ENCODE results near the gene NF1.

The NF1 gene

GRCh38 chr17:31226373-31226772, 131.6 kb downstream of the NF1 start:
- Histone ChIP-seq H3K36me3 (ENCODE audit: control insufficient read depth, insufficient read depth, low read length) (no peaks in the 10 kb centered on the region), H3K4me3 (ENCODE audit: low read length) (no peak overlapping the region), H3K27me3 (ENCODE audit: control insufficient read depth, insufficient read depth, low read length) (no peaks in the 10 kb centered on the region), H3K4me1 (ENCODE audit: control insufficient read depth, insufficient read depth, low read length) (no peaks in the 10 kb centered on the region), H3K9me3 (ENCODE audit: control insufficient read depth, insufficient read depth, low read length) (no peaks in the 10 kb centered on the region), H3K27ac (ENCODE audit: low read length) (no peak overlapping the region)
- WGBS (ENCODE audit: insufficient coverage, insufficient read length): no CpG with 5 or more reads among the region's 5 CpGs
- DNase-seq (ENCODE audit: low read depth, low spot score): no peak

DNA sequence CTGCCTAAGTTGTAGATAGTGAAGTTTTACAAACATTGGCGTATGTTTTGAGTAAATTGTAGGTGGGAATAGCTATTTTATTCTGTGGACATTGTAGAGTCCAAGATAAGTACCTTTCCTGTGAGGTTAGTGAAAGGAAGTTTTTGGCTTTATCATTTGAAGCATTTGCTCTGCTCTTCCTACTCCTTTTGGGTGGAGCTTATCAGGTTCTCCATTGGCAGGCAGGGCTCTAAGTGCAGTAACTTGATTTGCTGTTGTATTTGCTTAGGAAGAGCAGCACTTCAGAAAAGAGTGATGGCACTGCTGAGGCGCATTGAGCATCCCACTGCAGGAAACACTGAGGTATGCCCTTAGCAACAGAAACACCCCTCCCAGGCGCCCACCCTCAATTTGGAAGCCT, 132.2 kb downstream of the NF1 start:
- Histone ChIP-seq H3K4me3 (ENCODE audit: low read length) (no peak overlapping the region), H3K9me3 (ENCODE audit: control insufficient read depth, insufficient read depth, low read length) (no peaks in the 10 kb centered on the region), H3K4me1 (ENCODE audit: control insufficient read depth, insufficient read depth, low read length) (no peaks in the 10 kb centered on the region), H3K27me3 (ENCODE audit: control insufficient read depth, insufficient read depth, low read length) (no peaks in the 10 kb centered on the region), H3K36me3 (ENCODE audit: control insufficient read depth, insufficient read depth, low read length) (no peaks in the 10 kb centered on the region), H3K27ac (ENCODE audit: low read length) (no peak overlapping the region)
- DNase-seq (ENCODE audit: low read depth, low spot score): no peak
- WGBS (ENCODE audit: insufficient coverage, insufficient read length): no CpG with 5 or more reads among the region's 3 CpGs

GRCh38 chr17:31231852-31232251, 137.1 kb downstream of the NF1 start:
- no peaks in the 10 kb centered on the region for H3K4me1 ChIP-seq (ENCODE audit: control insufficient read depth, insufficient read depth, low read length)
- no peaks in the 10 kb centered on the region; the same call in 1 of the 2 replicates for H3K36me3 ChIP-seq (ENCODE audit: control insufficient read depth, insufficient read depth, low read length)
- H3K9me3 ChIP-seq (ENCODE audit: control insufficient read depth, insufficient read depth, low read length): no peaks in the 10 kb centered on the region
- no peak overlapping the region for H3K27ac ChIP-seq (ENCODE audit: low read length)
- no peak for DNase-seq (ENCODE audit: low read depth, low spot score)
- no peaks in the 10 kb centered on the region for H3K27me3 ChIP-seq (ENCODE audit: control insufficient read depth, insufficient read depth, low read length)
- no peak overlapping the region for H3K4me3 ChIP-seq (ENCODE audit: low read length)

- no peaks in the 10 kb centered on the region; the same call in 1 of the 2 replicates for H3K36me3 ChIP-seq (ENCODE audit: control insufficient read depth, insufficient read depth, low read length)
- no CpG with 5 or more reads among the region's 4 CpGs for WGBS (ENCODE audit: insufficient coverage, insufficient read length)
- no peak for DNase-seq (ENCODE audit: low read depth, low spot score)
- H3K27me3 ChIP-seq (ENCODE audit: control insufficient read depth, insufficient read depth, low read length): no peaks in the 10 kb centered on the region
- no peaks in the 10 kb centered on the region for H3K9me3 ChIP-seq (ENCODE audit: control insufficient read depth, insufficient read depth, low read length)
- no peak overlapping the region for H3K27ac ChIP-seq (ENCODE audit: low read length)
- no peak overlapping the region for H3K4me3 ChIP-seq (ENCODE audit: low read length)
- H3K4me1 ChIP-seq (ENCODE audit: control insufficient read depth, insufficient read depth, low read length): no peaks in the 10 kb centered on the region
Observed at GRCh38 chr17:31235110-31235509, 140.3 kb downstream of the NF1 start.

GRCh38 chr17:31236137-31236536, 141.4 kb downstream of the NF1 start:
- Histone ChIP-seq H3K27me3 (ENCODE audit: control insufficient read depth, insufficient read depth, low read length) (no peaks in the 10 kb centered on the region), H3K9me3 (ENCODE audit: control insufficient read depth, insufficient read depth, low read length) (no peaks in the 10 kb centered on the region), H3K27ac (ENCODE audit: low read length) (no peak overlapping the region), H3K36me3 (ENCODE audit: control insufficient read depth, insufficient read depth, low read length) (no peaks in the 10 kb centered on the region; the same call in 1 of the 2 replicates), H3K4me1 (ENCODE audit: control insufficient read depth, insufficient read depth, low read length) (no peaks in the 10 kb centered on the region), H3K4me3 (ENCODE audit: low read length) (no peak overlapping the region)
- WGBS (ENCODE audit: insufficient coverage, insufficient read length): no CpG with 5 or more reads among the region's 3 CpGs
- no peak for DNase-seq (ENCODE audit: low read depth, low spot score)

- Histone ChIP-seq H3K9me3 (ENCODE audit: control insufficient read depth, insufficient read depth, low read length) (no peaks in the 10 kb centered on the region), H3K27ac (ENCODE audit: low read length) (no peak overlapping the region), H3K36me3 (ENCODE audit: control insufficient read depth, insufficient read depth, low read length) (no peaks in the 10 kb centered on the region; the same call in 1 of the 2 replicates), H3K4me3 (ENCODE audit: low read length) (no peak overlapping the region), H3K4me1 (ENCODE audit: control insufficient read depth, insufficient read depth, low read length) (no peaks in the 10 kb centered on the region), H3K27me3 (ENCODE audit: control insufficient read depth, insufficient read depth, low read length) (no peaks in the 10 kb centered on the region)
- no CpG with 5 or more reads among the region's 3 CpGs for WGBS (ENCODE audit: insufficient coverage, insufficient read length)
- DNase-seq (ENCODE audit: low read depth, low spot score): no peak
Observed at GRCh38 chr17:31236712-31237111, 141.9 kb downstream of the NF1 start.

- DNase-seq (ENCODE audit: low read depth, low spot score): no peak
- no peaks in the 10 kb centered on the region for H3K27me3 ChIP-seq (ENCODE audit: control insufficient read depth, insufficient read depth, low read length)
- H3K4me3 ChIP-seq (ENCODE audit: low read length): no peak overlapping the region
- H3K27ac ChIP-seq (ENCODE audit: low read length): no peak overlapping the region
- no CpG with 5 or more reads among the region's 4 CpGs for WGBS (ENCODE audit: insufficient coverage, insufficient read length)
- peaks cover 3% of the 10 kb centered on the region; the same call in 1 of the 2 replicates for H3K36me3 ChIP-seq (ENCODE audit: control insufficient read depth, insufficient read depth, low read length)
- H3K4me1 ChIP-seq (ENCODE audit: control insufficient read depth, insufficient read depth, low read length): peaks cover 1% of the 10 kb centered on the region; the same call in 1 of the 2 replicates
- no peaks in the 10 kb centered on the region for H3K9me3 ChIP-seq (ENCODE audit: control insufficient read depth, insufficient read depth, low read length)
Observed at GRCh38 chr17:31241116-31241515, 146.3 kb downstream of the NF1 start.

- Histone ChIP-seq H3K4me3 (ENCODE audit: low read length) (no peak overlapping the region), H3K27ac (ENCODE audit: low read length) (no peak overlapping the region), H3K27me3 (ENCODE audit: control insufficient read depth, insufficient read depth, low read length) (no peaks in the 10 kb centered on the region), H3K36me3 (ENCODE audit: control insufficient read depth, insufficient read depth, low read length) (no peaks in the 10 kb centered on the region), H3K4me1 (ENCODE audit: control insufficient read depth, insufficient read depth, low read length) (peaks cover 1% of the 10 kb centered on the region; the same call in 1 of the 2 replicates), H3K9me3 (ENCODE audit: control insufficient read depth, insufficient read depth, low read length) (no peaks in the 10 kb centered on the region)
- no CpG with 5 or more reads among the region's 5 CpGs for WGBS (ENCODE audit: insufficient coverage, insufficient read length)
- DNase-seq (ENCODE audit: low read depth, low spot score): no peak
Observed at GRCh38 chr17:31248986-31249834, 154.4 kb downstream of the NF1 start.

DNA sequence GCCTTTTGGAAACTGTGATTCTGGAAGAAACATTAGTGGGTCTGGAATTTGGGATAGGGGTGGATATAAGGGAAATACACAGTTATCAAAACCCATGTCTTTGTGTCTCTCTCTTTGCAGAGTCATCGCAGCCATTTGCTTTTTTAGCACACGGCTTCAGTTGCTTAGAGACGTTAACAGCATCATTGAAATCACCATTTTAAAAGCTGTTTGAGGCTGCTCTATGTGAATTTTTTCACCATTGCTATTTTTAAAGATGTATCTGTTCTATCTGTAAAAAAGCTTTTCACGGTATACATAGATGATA, 155.0 kb downstream of the NF1 start:
- Histone ChIP-seq H3K4me1 (ENCODE audit: control insufficient read depth, insufficient read depth, low read length) (peaks cover 1% of the 10 kb centered on the region; the same call in 1 of the 2 replicates), H3K36me3 (ENCODE audit: control insufficient read depth, insufficient read depth, low read length) (no peaks in the 10 kb centered on the region), H3K27ac (ENCODE audit: low read length) (no peak overlapping the region), H3K4me3 (ENCODE audit: low read length) (no peak overlapping the region), H3K27me3 (ENCODE audit: control insufficient read depth, insufficient read depth, low read length) (no peaks in the 10 kb centered on the region), H3K9me3 (ENCODE audit: control insufficient read depth, insufficient read depth, low read length) (no peaks in the 10 kb centered on the region)
- no CpG with 5 or more reads among the region's 4 CpGs for WGBS (ENCODE audit: insufficient coverage, insufficient read length)
- no peak for DNase-seq (ENCODE audit: low read depth, low spot score)

GRCh38 chr17:31250229-31250628, 155.5 kb downstream of the NF1 start:
- no peaks in the 10 kb centered on the region for H3K36me3 ChIP-seq (ENCODE audit: control insufficient read depth, insufficient read depth, low read length)
- H3K4me3 ChIP-seq (ENCODE audit: low read length): no peak overlapping the region
- H3K4me1 ChIP-seq (ENCODE audit: control insufficient read depth, insufficient read depth, low read length): peaks cover under 1% of the 10 kb centered on the region; the same call in 1 of the 2 replicates
- no peaks in the 10 kb centered on the region for H3K9me3 ChIP-seq (ENCODE audit: control insufficient read depth, insufficient read depth, low read length)
- H3K27ac ChIP-seq (ENCODE audit: low read length): no peak overlapping the region
- DNase-seq (ENCODE audit: low read depth, low spot score): no peak
- H3K27me3 ChIP-seq (ENCODE audit: control insufficient read depth, insufficient read depth, low read length): no peaks in the 10 kb centered on the region
- no CpG with 5 or more reads among the region's 1 CpG for WGBS (ENCODE audit: insufficient coverage, insufficient read length)

Data from iPS DF 6.9 (cell line).